ENCODE data around the gene FILIP1.
A peak's percentile ranks its signal among the peaks of the same experiment; 100 is the strongest.

The FILIP1 gene

GRCh38 chr6:75266716-75267291, 226.8 kb downstream of the FILIP1 start:
- no peaks in the 10 kb centered on the region for H3K27me3 ChIP-seq (ENCODE audit: insufficient read depth, low read length, poor library complexity, severe bottlenecking)
- no peak overlapping the region for H2AFZ ChIP-seq (ENCODE audit: low read length)
- peak; percentile 95 for TF ChIP-seq CTCF (conservative IDR thresholded peaks at IDR 0.05; ENCODE audit: low read length)
- no peak for TF ChIP-seq EZH2phosphoT487 (IDR thresholded peaks at IDR 0.05; ENCODE audit: borderline replicate concordance)
- H3K4me1 ChIP-seq (ENCODE audit: insufficient read depth, low read length, poor library complexity, severe bottlenecking) = peaks cover 17% of the 10 kb centered on the region
- H3K9me3 ChIP-seq (ENCODE audit: insufficient read depth, low read depth, low read length) = no peaks in the 10 kb centered on the region
- H3K4me2 ChIP-seq (ENCODE audit: low read depth, low read length, poor library complexity, severe bottlenecking) = peak overlapping the region; percentile 53
- no peaks in the 10 kb centered on the region for H3F3A ChIP-seq (ENCODE audit: low read depth)
- peaks cover 40% of the 10 kb centered on the region for H4K20me1 ChIP-seq (ENCODE audit: insufficient read depth, low read length, poor library complexity, severe bottlenecking)
- H3K36me3 ChIP-seq (ENCODE audit: insufficient read depth, low read length) = peaks cover 38% of the 10 kb centered on the region; the same call in 1 of the 2 replicates
- no peak overlapping the region for H3K9ac ChIP-seq (ENCODE audit: low read depth, low read length, poor library complexity, severe bottlenecking)
- peak overlapping the region; percentile 17 for H3K4me3 ChIP-seq (ENCODE audit: low read length, poor library complexity, severe bottlenecking)
- no peaks in the 10 kb centered on the region for H3K9me2 ChIP-seq (replicated peaks; ENCODE audit: low read depth, low read length)
- H3K79me2 ChIP-seq (ENCODE audit: insufficient read depth, low read length) = peaks cover 44% of the 10 kb centered on the region

GRCh38 chr6:75263401-75263750, 230.2 kb downstream of the FILIP1 start:
- no peak overlapping the region for H2AFZ ChIP-seq (ENCODE audit: low read length)
- peaks cover 24% of the 10 kb centered on the region for H4K20me1 ChIP-seq (ENCODE audit: insufficient read depth, low read length, poor library complexity, severe bottlenecking)
- H3K79me2 ChIP-seq (ENCODE audit: insufficient read depth, low read length) = peaks cover 15% of the 10 kb centered on the region; the same call in 1 of the 2 replicates
- no peaks in the 10 kb centered on the region for H3F3A ChIP-seq (ENCODE audit: low read depth)
- peaks cover 61% of the 10 kb centered on the region for H3K36me3 ChIP-seq (ENCODE audit: insufficient read depth, low read length)
- no peak overlapping the region for H3K4me2 ChIP-seq (ENCODE audit: low read depth, low read length, poor library complexity, severe bottlenecking)
- peaks cover 17% of the 10 kb centered on the region for H3K4me1 ChIP-seq (ENCODE audit: insufficient read depth, low read length, poor library complexity, severe bottlenecking)
- no peaks in the 10 kb centered on the region for H3K9me3 ChIP-seq (ENCODE audit: insufficient read depth, low read depth, low read length)
- no peaks in the 10 kb centered on the region for H3K9me2 ChIP-seq (replicated peaks; ENCODE audit: low read depth, low read length)
- TF ChIP-seq CTCF (conservative IDR thresholded peaks at IDR 0.05; ENCODE audit: low read length) = no peak
- no peak for TF ChIP-seq EZH2phosphoT487 (IDR thresholded peaks at IDR 0.05; ENCODE audit: borderline replicate concordance)
- H3K27me3 ChIP-seq (ENCODE audit: insufficient read depth, low read length, poor library complexity, severe bottlenecking) = no peaks in the 10 kb centered on the region
- H3K9ac ChIP-seq (ENCODE audit: low read depth, low read length, poor library complexity, severe bottlenecking) = no peak overlapping the region
- no peak overlapping the region for H3K4me3 ChIP-seq (ENCODE audit: low read length, poor library complexity, severe bottlenecking)

GRCh38 chr6:75262716-75263400, 230.7 kb downstream of the FILIP1 start:
- Histone ChIP-seq H4K20me1 (ENCODE audit: insufficient read depth, low read length, poor library complexity, severe bottlenecking) (peaks cover 19% of the 10 kb centered on the region), H3F3A (ENCODE audit: low read depth) (no peaks in the 10 kb centered on the region), H2AFZ (ENCODE audit: low read length) (no peak overlapping the region), H3K36me3 (ENCODE audit: insufficient read depth, low read length) (peaks cover 65% of the 10 kb centered on the region), H3K4me2 (ENCODE audit: low read depth, low read length, poor library complexity, severe bottlenecking) (no peak overlapping the region), H3K79me2 (ENCODE audit: insufficient read depth, low read length) (peaks cover 12% of the 10 kb centered on the region; the same call in 1 of the 2 replicates), H3K9me2 (replicated peaks; ENCODE audit: low read depth, low read length) (no peaks in the 10 kb centered on the region), H3K27me3 (ENCODE audit: insufficient read depth, low read length, poor library complexity, severe bottlenecking) (no peaks in the 10 kb centered on the region), H3K9ac (ENCODE audit: low read depth, low read length, poor library complexity, severe bottlenecking) (no peak overlapping the region), H3K9me3 (ENCODE audit: insufficient read depth, low read depth, low read length) (no peaks in the 10 kb centered on the region), H3K4me1 (ENCODE audit: insufficient read depth, low read length, poor library complexity, severe bottlenecking) (peaks cover 12% of the 10 kb centered on the region), H3K4me3 (ENCODE audit: low read length, poor library complexity, severe bottlenecking) (no peak overlapping the region)
- no peak for TF ChIP-seq CTCF (conservative IDR thresholded peaks at IDR 0.05; ENCODE audit: low read length)

Measured in Loucy (cell line).